BE2C (cell line): Measurements from ENCODE around the gene PLPPR3.

Experiments used
- DNase-seq: peaks from one replicate; pipeline ENCODE4 v3.0.0-alpha.2; 2020
- H3K27me3 ChIP-seq: fragments of 250-450 bp; sonication (Bioruptor Pico); 2 replicates; pipeline ENCODE4 v1.5.1; 2020; ENCODE audit warnings: mild to moderate bottlenecking
- H3K36me3 ChIP-seq: fragments of 250-450 bp; sonication (Bioruptor Pico); 2 replicates; pipeline ENCODE4 v1.5.1; 2020; ENCODE audit warnings: mild to moderate bottlenecking
- H3K4me1 ChIP-seq: fragments of 250-450 bp; sonication (Bioruptor Pico); 2 replicates; pipeline ENCODE4 v1.5.1; 2020
- H3K4me3 ChIP-seq: 2 replicates; pipeline ENCODE4 v1.5.1; 2011; ENCODE audit warnings: low read depth, low read length
- H3K9me3 ChIP-seq: fragments of 250-450 bp; sonication (Bioruptor Pico); 2 replicates; pipeline ENCODE4 v1.5.1; 2020
- CTCF ChIP-seq: IDR thresholded peaks from 2 replicates; pipeline ENCODE4 v1.5.1; 2012; ENCODE audit warnings: mild to moderate bottlenecking, low read depth, low read length

PLPPR3 gene

GRCh38 chr19:771332-771785, 50.4 kb downstream of the PLPPR3 start:
- TF ChIP-seq CTCF: peak; percentile 62
- H3K4me3 ChIP-seq: no peak overlapping the region
- H3K27me3 ChIP-seq: no peaks in the 10 kb centered on the region
- peak; percentile 64 for DNase-seq
- H3K36me3 ChIP-seq: no peaks in the 10 kb centered on the region
- H3K4me1 ChIP-seq: no peaks in the 10 kb centered on the region
- H3K9me3 ChIP-seq: no peaks in the 10 kb centered on the region

GRCh38 chr19:769616-770015, 52.1 kb downstream of the PLPPR3 start:
- Histone ChIP-seq H3K4me1 (no peaks in the 10 kb centered on the region), H3K27me3 (no peaks in the 10 kb centered on the region), H3K36me3 (no peaks in the 10 kb centered on the region), H3K9me3 (no peaks in the 10 kb centered on the region), H3K4me3 (no peak overlapping the region)
- TF ChIP-seq CTCF: no peak
- DNase-seq: no peak

- DNase-seq: no peak
- Histone ChIP-seq H3K36me3 (no peaks in the 10 kb centered on the region), H3K4me3 (no peak overlapping the region), H3K27me3 (no peaks in the 10 kb centered on the region), H3K9me3 (no peaks in the 10 kb centered on the region), H3K4me1 (no peaks in the 10 kb centered on the region)
- no peak for TF ChIP-seq CTCF
Measured at GRCh38 chr19:768424-768823, 53.3 kb downstream of the PLPPR3 start.

GRCh38 chr19:765179-765738, 56.5 kb downstream of the PLPPR3 start:
- DNase-seq: no peak
- TF ChIP-seq CTCF: no peak
- no peaks in the 10 kb centered on the region; the same call in 1 of the 2 replicates for H3K9me3 ChIP-seq
- no peak overlapping the region for H3K4me3 ChIP-seq
- no peaks in the 10 kb centered on the region for H3K27me3 ChIP-seq
- H3K4me1 ChIP-seq: no peaks in the 10 kb centered on the region
- H3K36me3 ChIP-seq: no peaks in the 10 kb centered on the region

- Histone ChIP-seq H3K4me1 (no peaks in the 10 kb centered on the region), H3K36me3 (no peaks in the 10 kb centered on the region), H3K4me3 (no peak overlapping the region), H3K9me3 (no peaks in the 10 kb centered on the region; the same call in 1 of the 2 replicates), H3K27me3 (no peaks in the 10 kb centered on the region)
- TF ChIP-seq CTCF: no peak
- no peak for DNase-seq
Measured at GRCh38 chr19:764301-764700, 57.5 kb downstream of the PLPPR3 start.

GRCh38 chr19:763869-764268, 57.9 kb downstream of the PLPPR3 start:
- Histone ChIP-seq H3K4me3 (no peak overlapping the region), H3K27me3 (no peaks in the 10 kb centered on the region), H3K4me1 (no peaks in the 10 kb centered on the region), H3K36me3 (no peaks in the 10 kb centered on the region), H3K9me3 (no peaks in the 10 kb centered on the region; the same call in 1 of the 2 replicates)
- TF ChIP-seq CTCF: no peak
- no peak for DNase-seq
